Small intestine (tissue), 7 donors: ENCODE results near the gene MAPKAPK2. TPM values are rescaled to one million over a fixed set of nuclear protein-coding genes. Genes with fewer than 3 reads are reported as not detected.

Source experiments
- DNase-seq, 2 donors: peaks; one replicate each; pipeline versions ENCODE4 v3.0.0 to v3.0.0-alpha.2; 2013
- FAIRE-seq: peaks from 2 replicates; lab custom pipeline; 2012; peaks lifted over from hg19 to GRCh38; lab: Jason Lieb, UNC
- H3K27ac ChIP-seq, 3 donors: one replicate each; pipeline ENCODE4 v1.5.1; 2013; ENCODE audit warnings: low read length in 2 of 3, mild to moderate bottlenecking in 2 of 3, control low read depth in 1 of 3, inconsistent platforms in 1 of 3, low read depth in 1 of 3, moderate library complexity in 1 of 3
- H3K27me3 ChIP-seq, 3 donors: one replicate each; pipeline ENCODE4 v1.6.1; 2013; ENCODE audit warnings: low read length in 3 of 3, inconsistent platforms in 1 of 3; ENCODE audit not compliant: control insufficient read depth in 3 of 3, insufficient read depth in 3 of 3
- H3K36me3 ChIP-seq, 3 donors: one replicate each; pipeline ENCODE4 v1.6.1; 2013; ENCODE audit warnings: low read length in 3 of 3, inconsistent platforms in 1 of 3, low read depth in 1 of 3, mild to moderate bottlenecking in 1 of 3, moderate library complexity in 1 of 3; ENCODE audit not compliant: control insufficient read depth in 3 of 3, insufficient read depth in 2 of 3
- H3K4me1 ChIP-seq, 3 donors: one replicate each; pipeline ENCODE4 v1.6.1; 2013; ENCODE audit warnings: low read length in 2 of 3, inconsistent platforms in 1 of 3, low read depth in 1 of 3, mild to moderate bottlenecking in 1 of 3, moderate library complexity in 1 of 3; ENCODE audit not compliant: control insufficient read depth in 3 of 3, insufficient read depth in 2 of 3
- H3K4me3 ChIP-seq, 3 donors: one replicate each; pipeline ENCODE4 v1.5.1; 2013; ENCODE audit warnings: low read length in 3 of 3, control low read depth in 1 of 3, inconsistent platforms in 1 of 3, low read depth in 1 of 3, mild to moderate bottlenecking in 1 of 3, moderate library complexity in 1 of 3
- H3K9me3 ChIP-seq, 2 donors: one replicate each; pipeline ENCODE4 v1.6.1; 2013; ENCODE audit warnings: low read depth in 1 of 2, low read length in 1 of 2; ENCODE audit not compliant: control insufficient read depth in 2 of 2, insufficient read depth in 1 of 2
- WGBS, 3 donors: extraction: QIAGEN DNeasy Blood & Tissue Kit; methylation state at CpG; one replicate each; pipeline ENCODE4 v1.1.7; 2013; 5-methylcytosine and 5-hydroxymethylcytosine counted together
- polyA plus RNA-seq, 4 donors: library from polyadenylated mRNA; stranded (reverse) in 3 of 4; unstranded in 1 of 4; fragments of 200-250 nt in 3 of 4; fragments of 120-200 nt in 1 of 4; gene quantifications; one replicate each; pipeline versions ENCODE4 v1.2.1 to v1.2.3, GENCODE V29; 2013
- donor health status: healthy with polysubstance abuse.
- donor health status: control.
- donor health status: control.
- donor health status: Bipolar disorder and iron deficiency.
- donor health status: healthy.

The MAPKAPK2 gene
- polyA plus RNA-seq, 4 donors: 56.4 to 93.5 (median 71.3) TPM

GRCh38 chr1:206646504-206646903 is 38.2 kb upstream of the MAPKAPK2 start:
- no peaks in the 10 kb centered on the region for H3K4me1 ChIP-seq
- H3K27me3 ChIP-seq: peaks cover 0 to 2% (median 0%) of the 10 kb centered on the region in 3 donors
- DNase-seq (no peak), FAIRE-seq (no peak)
- H3K4me3 ChIP-seq: no peak overlapping the region
- WGBS, 3 donors: 31 to 72% (median 50%) methylated on average over 1 of the region's 1 CpG
- no peak overlapping the region for H3K27ac ChIP-seq
- peaks cover 0 to 6% (median 6%) of the 10 kb centered on the region in 3 donors for H3K36me3 ChIP-seq
- H3K9me3 ChIP-seq: no peaks in the 10 kb centered on the region

GRCh38 chr1:206647224-206647623 is 37.5 kb upstream of the MAPKAPK2 start:
- Histone ChIP-seq H3K27me3 (peaks cover 0 to 2% (median 0%) of the 10 kb centered on the region in 3 donors), H3K9me3 (no peaks in the 10 kb centered on the region), H3K36me3 (peaks cover 0 to 6% (median 6%) of the 10 kb centered on the region in 3 donors), H3K4me3 (no peak overlapping the region), H3K27ac (no peak overlapping the region), H3K4me1 (no peaks in the 10 kb centered on the region)
- FAIRE-seq (no peak), DNase-seq (no peak)

- H3K27ac ChIP-seq: no peak overlapping the region
- no peak for FAIRE-seq
These were observed 35.3 kb upstream of the MAPKAPK2 start for GRCh38 chr1:206649261-206649921.

GRCh38 chr1:206651014-206651413 is 33.7 kb upstream of the MAPKAPK2 start:
- Histone ChIP-seq H3K36me3 (peaks cover 0 to 6% (median 6%) of the 10 kb centered on the region in 3 donors), H3K9me3 (no peaks in the 10 kb centered on the region), H3K27ac (no peak overlapping the region), H3K4me1 (no peaks in the 10 kb centered on the region), H3K4me3 (no peak overlapping the region), H3K27me3 (peaks cover 0 to 2% (median 0%) of the 10 kb centered on the region in 3 donors)
- WGBS, 3 donors: 94% methylated on average over 3 of the region's 3 CpGs
- FAIRE-seq: no peak
- DNase-seq: no peak

More at GRCh38 chr1:206649261-206649921, 35.3 kb upstream of the MAPKAPK2 start:
- Histone ChIP-seq H3K4me3 (no peak overlapping the region), H3K9me3 (no peaks in the 10 kb centered on the region), H3K36me3 (peaks cover 0 to 6% (median 6%) of the 10 kb centered on the region in 3 donors), H3K27me3 (peaks cover 0 to 2% (median 0%) of the 10 kb centered on the region in 3 donors), H3K4me1 (no peaks in the 10 kb centered on the region)
- 90 to 94% (median 91%) methylated on average over 5 of the region's 5 CpGs for WGBS, 3 donors
- no peak for DNase-seq

GRCh38 chr1:206651958-206652890 is 32.5 kb upstream of the MAPKAPK2 start:
- H3K4me3 ChIP-seq: no peak overlapping the region
- peaks cover 0 to 2% (median 0%) of the 10 kb centered on the region in 3 donors for H3K27me3 ChIP-seq
- FAIRE-seq: no peak
- peaks cover 0 to 6% (median 6%) of the 10 kb centered on the region in 3 donors for H3K36me3 ChIP-seq
- H3K9me3 ChIP-seq: no peaks in the 10 kb centered on the region
- no peak for DNase-seq
- no peak overlapping the region for H3K27ac ChIP-seq
- 89 to 95% (median 93%) methylated on average over 5 of the region's 5 CpGs for WGBS, 3 donors
- H3K4me1 ChIP-seq: no peaks in the 10 kb centered on the region

GRCh38 chr1:206653715-206654459 is 30.8 kb upstream of the MAPKAPK2 start:
- WGBS, 3 donors: 56 to 79% (median 66%) methylated on average over 7 of the region's 7 CpGs
- no peak for FAIRE-seq

GRCh38 chr1:206654828-206655227 is 29.9 kb upstream of the MAPKAPK2 start:
- no peaks in the 10 kb centered on the region for H3K27me3 ChIP-seq
- H3K36me3 ChIP-seq: no peaks in the 10 kb centered on the region
- no peak overlapping the region for H3K27ac ChIP-seq
- WGBS, 3 donors: 72 to 84% (median 75%) methylated on average over 2 of the region's 2 CpGs
- H3K4me3 ChIP-seq: no peak overlapping the region
- no peak for FAIRE-seq
- no peaks in the 10 kb centered on the region for H3K9me3 ChIP-seq
- H3K4me1 ChIP-seq: peaks cover 4 to 11% (median 5%) of the 10 kb centered on the region in 3 donors
- DNase-seq: no peak

More at GRCh38 chr1:206653715-206654459, 30.8 kb upstream of the MAPKAPK2 start:
- Histone ChIP-seq H3K4me3 (no peak overlapping the region), H3K36me3 (peaks cover 0 to 2% (median 0%) of the 10 kb centered on the region in 3 donors), H3K9me3 (no peaks in the 10 kb centered on the region), H3K27me3 (no peaks in the 10 kb centered on the region), H3K4me1 (peaks cover under 1 to 2% (median under 1%) of the 10 kb centered on the region in 3 donors), H3K27ac (no peak overlapping the region)
- no peak for DNase-seq

- DNase-seq (no peak), FAIRE-seq (no peak)
- WGBS, 3 donors: 63 to 74% (median 69%) methylated on average over 4 of the region's 4 CpGs
- H3K9me3 ChIP-seq: no peaks in the 10 kb centered on the region
- no peak overlapping the region for H3K4me3 ChIP-seq
- H3K27ac ChIP-seq: no peak overlapping the region
- no peaks in the 10 kb centered on the region for H3K36me3 ChIP-seq
- peaks cover 6 to 12% (median 8%) of the 10 kb centered on the region in 3 donors for H3K4me1 ChIP-seq
- no peaks in the 10 kb centered on the region for H3K27me3 ChIP-seq
These were observed 29.2 kb upstream of the MAPKAPK2 start for GRCh38 chr1:206655471-206655882.
